GM19395 (cell line): ENCODE data around the gene ANK3.

ENCODE experiments used
- ATAC-seq: cut with Tn5 transposase; IDR thresholded peaks from one replicate; pipeline ENCODE4 v1.9.1; 2021; ENCODE audit warnings: mild to moderate bottlenecking, moderate library complexity; ENCODE audit not compliant: unreplicated experiment

ANK3 gene

GRCh38 chr10:60414111-60414510 lies 24.4 kb upstream of the ANK3 start:
- ATAC-seq: no peak

GRCh38 chr10:60413306-60414012 lies 23.8 kb upstream of the ANK3 start:
- no peak for ATAC-seq

- ATAC-seq: no peak
Observed at GRCh38 chr10:60410970-60411369, 21.3 kb upstream of the ANK3 start.

DNA sequence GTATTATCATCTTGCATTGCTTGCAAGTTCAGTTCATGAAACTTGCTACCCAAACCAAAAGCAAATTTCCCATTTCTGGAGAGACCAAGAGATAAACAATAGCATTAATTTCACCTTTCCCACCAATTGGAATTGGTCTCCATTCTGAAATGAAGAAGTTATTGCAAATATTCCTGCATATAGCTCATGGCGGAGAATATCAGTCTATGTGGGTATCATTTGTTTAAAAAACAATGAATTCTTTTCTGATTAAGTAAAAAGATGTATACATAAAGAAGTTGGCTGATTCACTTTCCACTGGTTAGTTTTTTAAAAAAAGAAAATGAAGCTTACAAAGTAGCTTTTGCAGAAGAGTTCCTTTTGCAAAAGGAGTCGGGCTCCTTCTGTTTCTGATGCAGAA lies 19.5 kb upstream of the ANK3 start:
- ATAC-seq: no peak

DNA sequence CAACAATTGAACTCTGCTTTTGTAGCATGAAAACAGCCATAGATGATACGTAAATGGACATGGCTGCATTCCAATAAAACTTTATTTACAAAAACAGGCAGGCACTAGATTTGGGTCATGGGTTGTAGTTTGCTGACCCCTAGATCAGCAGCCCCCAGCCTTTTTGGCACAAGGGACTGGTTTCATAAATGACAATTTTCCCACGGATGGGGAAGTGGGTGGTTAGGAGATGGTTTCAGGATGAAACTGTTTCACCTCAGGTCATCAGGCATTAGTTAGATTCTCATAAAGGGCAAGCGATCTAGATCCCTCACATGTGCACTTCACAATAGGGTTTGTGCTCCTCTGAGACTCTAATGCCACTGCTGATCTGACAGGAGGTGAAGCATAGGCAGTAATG lies 16.5 kb upstream of the ANK3 start:
- ATAC-seq: no peak

DNA sequence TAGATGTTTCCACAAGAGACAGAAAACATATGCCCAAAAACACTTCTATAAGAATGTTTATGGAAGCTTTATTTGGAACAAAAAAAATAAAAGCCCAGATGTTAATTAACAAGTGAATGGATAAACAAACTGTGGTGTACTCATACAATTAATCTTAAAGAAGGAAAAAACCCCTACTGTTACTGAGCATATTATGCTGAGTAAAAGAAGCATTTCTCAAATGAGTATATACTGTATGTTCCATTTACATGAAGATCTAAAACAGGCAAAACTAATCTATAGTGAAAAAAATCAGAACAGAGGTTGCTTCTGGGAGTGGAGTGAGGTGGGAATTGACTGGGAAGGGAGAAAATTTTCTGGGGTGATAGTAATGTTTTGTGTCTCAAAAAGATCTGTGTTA lies 15.5 kb upstream of the ANK3 start:
- no peak for ATAC-seq

GRCh38 chr10:60403168-60403873 lies 13.6 kb upstream of the ANK3 start:
- ATAC-seq: no peak

GRCh38 chr10:60400366-60400765 lies 10.7 kb upstream of the ANK3 start:
- ATAC-seq: no peak

DNA sequence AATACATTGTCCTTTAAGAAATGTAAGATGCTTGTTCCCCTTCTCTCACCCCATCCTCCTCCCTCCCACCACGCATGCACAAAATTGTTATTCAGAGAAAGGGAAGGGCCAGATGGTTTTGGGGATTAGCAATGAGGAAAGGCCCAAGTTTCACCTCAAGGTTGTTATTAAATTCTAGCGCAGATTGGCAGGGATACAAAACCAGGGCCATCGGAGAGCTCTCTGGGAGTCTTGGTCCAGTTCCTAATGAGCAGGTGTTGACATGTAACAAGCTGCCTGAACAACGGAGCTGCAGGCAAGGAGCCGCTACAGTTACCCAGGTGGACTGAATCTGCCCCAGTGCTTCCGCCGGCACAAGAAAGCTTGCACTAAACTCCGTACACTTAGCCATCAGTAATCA lies 9.7 kb upstream of the ANK3 start:
- no peak for ATAC-seq

GRCh38 chr10:60397792-60398191 lies 8.1 kb upstream of the ANK3 start:
- no peak for ATAC-seq

GRCh38 chr10:60396766-60397165 lies 7.1 kb upstream of the ANK3 start:
- no peak for ATAC-seq

GRCh38 chr10:60395711-60396110 lies 6.0 kb upstream of the ANK3 start:
- ATAC-seq: no peak

DNA sequence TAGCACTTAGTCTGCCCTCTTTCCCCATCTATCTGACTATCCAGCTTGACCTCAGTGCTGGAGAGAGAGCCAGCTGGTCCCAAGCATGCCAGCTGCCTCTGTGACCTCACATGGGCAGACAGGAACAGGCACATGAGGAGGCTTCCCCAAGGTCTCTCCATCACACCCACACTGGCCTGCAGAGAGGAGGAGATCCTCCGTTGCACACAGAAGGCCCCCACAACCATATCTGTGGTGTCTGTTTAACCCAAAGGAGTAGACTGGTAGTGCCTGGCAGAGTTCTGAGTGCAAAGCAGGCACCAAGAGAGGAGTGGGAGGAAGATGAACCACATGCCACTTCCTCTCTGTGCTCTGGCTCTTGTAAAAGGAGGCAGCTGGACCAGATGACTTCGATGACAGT lies 4.8 kb upstream of the ANK3 start:
- no peak for ATAC-seq

DNA sequence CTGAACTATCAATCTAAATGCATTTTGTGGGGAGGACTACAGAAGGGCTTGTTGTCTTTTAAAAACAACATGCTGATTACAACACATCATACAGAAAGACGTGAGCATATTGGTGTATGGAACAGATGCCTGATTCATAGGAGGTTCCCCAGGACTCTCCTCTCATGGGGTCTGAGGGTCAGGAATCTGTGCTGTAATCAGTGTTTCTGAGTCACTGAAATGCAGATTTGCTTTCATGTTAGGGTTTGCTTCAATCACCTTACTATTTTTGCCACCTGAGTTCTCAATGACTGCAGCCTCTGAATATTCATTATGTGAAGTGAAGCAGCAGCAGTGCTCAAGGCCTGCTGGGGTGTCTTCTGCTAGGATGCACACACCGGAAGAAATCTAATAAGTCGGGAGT lies 550 bp upstream of the ANK3 start:
- no peak for ATAC-seq

GRCh38 chr10:60388709-60389301 lies 870 bp downstream of the ANK3 start:
- no peak for ATAC-seq

- ATAC-seq: no peak
Observed at GRCh38 chr10:60388116-60388625, 1.5 kb downstream of the ANK3 start.

GRCh38 chr10:60387531-60387930 lies 2.1 kb downstream of the ANK3 start:
- no peak for ATAC-seq

GRCh38 chr10:60385399-60385738 lies 4.3 kb downstream of the ANK3 start:
- ATAC-seq: no peak

- no peak for ATAC-seq
Observed at GRCh38 chr10:60384708-60385398, 4.8 kb downstream of the ANK3 start.

DNA sequence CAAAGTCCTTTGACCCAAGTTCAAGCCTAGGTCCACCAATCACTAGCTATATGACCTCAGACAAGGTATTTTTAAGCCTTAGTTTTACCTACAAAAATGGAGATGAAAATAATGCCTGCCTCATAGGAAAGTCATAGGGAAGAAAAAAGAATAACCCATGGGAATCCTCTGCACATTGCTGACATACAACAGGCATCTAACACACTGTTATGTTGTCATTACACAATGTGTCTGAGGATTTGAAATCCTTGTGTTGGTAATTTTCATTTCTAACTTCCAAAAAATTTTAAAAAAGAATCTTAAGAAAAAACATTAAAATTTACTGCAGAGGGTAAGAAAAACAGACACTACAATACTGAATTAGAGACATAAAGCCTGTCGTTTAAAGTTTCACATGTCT lies 5.7 kb downstream of the ANK3 start:
- no peak for ATAC-seq

DNA sequence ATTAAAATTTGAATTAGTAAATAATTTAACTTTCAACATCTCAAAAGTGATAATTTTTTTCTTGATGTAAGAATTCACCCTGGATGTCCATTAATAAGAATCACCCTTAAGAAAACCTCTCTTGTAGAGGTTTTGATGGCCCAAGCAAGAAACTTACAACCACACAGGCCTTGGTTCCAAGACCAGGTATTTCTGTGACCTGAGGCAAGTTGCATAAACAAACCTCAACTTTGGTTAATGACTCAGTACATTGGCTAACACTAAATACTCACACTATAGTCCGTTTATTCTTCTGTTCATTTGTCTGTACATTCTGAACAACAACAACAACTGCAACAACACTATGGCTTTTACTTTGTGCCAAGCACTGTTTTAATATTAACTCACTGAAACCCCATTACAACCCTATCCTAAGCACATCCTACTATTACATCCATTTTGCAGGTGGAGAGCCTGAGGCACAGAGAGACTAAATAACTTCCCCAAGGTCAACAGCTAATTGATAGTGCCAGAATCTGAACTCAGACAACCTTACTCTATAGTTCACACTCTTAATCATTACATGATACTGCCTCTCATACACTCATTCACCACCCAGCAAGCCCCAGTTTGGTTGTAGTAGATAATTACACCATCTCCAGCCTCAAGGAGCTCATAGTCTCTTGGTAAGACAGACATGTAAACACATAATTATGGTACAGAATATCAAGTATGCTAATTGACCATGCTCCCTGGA lies 6.6 kb downstream of the ANK3 start:
- no peak for ATAC-seq
